K562 (cell line): ENCODE data around the gene DRAXIN. TPM values are rescaled to one million over a fixed set of nuclear protein-coding genes. Genes with fewer than 3 reads are reported as not detected.

Experiments
- ATF3 ChIP-seq, 2 experiments: fragments of 450-650 bp in 1 of 2; sonication (generic) in 1 of 2; formaldehyde crosslinking in 1 of 2; IDR thresholded peaks in 1 of 2; conservative IDR thresholded peaks in 1 of 2; 2 replicates each; pipeline versions ENCODE4 v1.6.1 to v1.8.1; 2016 to 2023; ENCODE audit warnings: mild to moderate bottlenecking in 2 of 2, moderate library complexity in 2 of 2, inconsistent platforms in 1 of 2, missing genetic modification reagents in 1 of 2
- CUX1 ChIP-seq: fragments of 200-800 bp; sonication (Bioruptor generic); IDR thresholded peaks from 2 replicates; pipeline ENCODE4 v1.6.1; 2016; ENCODE audit warnings: missing genetic modification characterization, missing compliant biosample characterization
- E4F1 ChIP-seq: fragments of 250-450 bp; sonication (Bioruptor Pico); IDR thresholded peaks from 2 replicates; pipeline ENCODE4 v1.5.0; 2021; ENCODE audit warnings: mild to moderate bottlenecking, borderline replicate concordance
- ETS2 ChIP-seq: IDR thresholded peaks from 2 replicates; pipeline ENCODE4 v1.6.1; 2016; ENCODE audit warnings: borderline replicate concordance, missing genetic modification characterization, mild to moderate bottlenecking, moderate library complexity, missing compliant biosample characterization; ENCODE audit not compliant: poor library complexity, severe bottlenecking
- GABPA ChIP-seq: fragments of 200-800 bp; sonication (Bioruptor generic); conservative IDR thresholded peaks from 2 replicates; pipeline ENCODE4 v1.6.1; 2016; ENCODE audit warnings: low read depth, missing genetic modification characterization, missing compliant biosample characterization
- KDM5B ChIP-seq: fragments of 200-600 bp; sonication (generic); IDR thresholded peaks from 2 replicates; pipeline ENCODE4 v1.6.1; 2012; ENCODE audit warnings: low read depth, mild to moderate bottlenecking, moderate library complexity, low read length, control low read depth, inconsistent platforms; ENCODE audit not compliant: insufficient replicate concordance
- KLF13 ChIP-seq: fragments of 450-650 bp; IDR thresholded peaks from 2 replicates; pipeline ENCODE4 v1.6.1; 2016; ENCODE audit warnings: missing genetic modification characterization, low read depth, mild to moderate bottlenecking, missing compliant biosample characterization, moderate library complexity, borderline replicate concordance
- NFIX ChIP-seq: fragments of 250-450 bp; sonication (Bioruptor Pico); IDR thresholded peaks from 2 replicates; pipeline ENCODE4 v1.4.0; 2020; ENCODE audit warnings: low read depth, mild to moderate bottlenecking, moderate library complexity
- PCBP1 ChIP-seq: fragments of 200-400 bp; formaldehyde crosslinking; IDR thresholded peaks from 2 replicates; pipeline ENCODE4 v1.6.1; 2018; ENCODE audit warnings: mild to moderate bottlenecking, low read depth, low read length; ENCODE audit not compliant: poor library complexity, severe bottlenecking
- SIRT6 ChIP-seq: IDR thresholded peaks from one replicate; pipeline ENCODE4 v1.6.1; 2012; ENCODE audit warnings: low read depth, mild to moderate bottlenecking, control low read depth, inconsistent platforms, low read length, moderate library complexity
- SMARCA5 ChIP-seq: fragments of 450-650 bp; IDR thresholded peaks from 2 replicates; pipeline ENCODE4 v1.6.1; 2016
- SMARCB1 ChIP-seq: IDR thresholded peaks from 2 replicates; pipeline ENCODE4 v1.6.1; 2011; ENCODE audit warnings: improper control_type of control experiment, low read depth; ENCODE audit not compliant: insufficient read length
- YY1 ChIP-seq, 3 experiments: IDR thresholded peaks; 2 replicates each; pipeline ENCODE4 v1.6.1; 2011; ENCODE audit warnings: low read length in 2 of 3, mild to moderate bottlenecking in 2 of 3, moderate library complexity in 2 of 3, borderline replicate concordance in 1 of 3, control low read depth in 1 of 3, low read depth in 1 of 3; ENCODE audit not compliant: insufficient read depth in 3 of 3, insufficient replicate concordance in 2 of 3, control insufficient read depth in 1 of 3, insufficient read length in 1 of 3; ENCODE audit errors: extremely low read depth in 1 of 3
- ZNF121 ChIP-seq: sonication (generic); formaldehyde crosslinking; conservative IDR thresholded peaks from 2 replicates; pipeline ENCODE4 v1.8.0; 2022; ENCODE audit warnings: missing genetic modification reagents
- polyA plus RNA-seq, 8 experiments: library from polyadenylated mRNA; depleted of rRNA in 4 of 8; stranded (reverse) in 5 of 8; unstranded in 3 of 8; fragments of >200 nt; fragmentation: Nextera tagmentation in 2 of 8; fragmentation: Illumina TruSeq in 1 of 8; extraction: Ambion mirVana in 2 of 8; extraction: Trizol in 1 of 8; gene quantifications; 2 replicates each; pipeline versions ENCODE4 v1.2.1 to v1.2.3, GENCODE V29; 2011 to 2014; ENCODE audit warnings: inconsistent platforms in 1 of 8, missing spikeins in 1 of 8
- total RNA-seq, 7 experiments: library from RNA; depleted of rRNA in 6 of 7; stranded (reverse); fragments of >200 nt in 6 of 7; fragmentation: Illumina TruSeq in 2 of 7; extraction: Trizol in 2 of 7; gene quantifications; 2 replicates each; pipeline versions ENCODE4 v1.2.1 to v1.2.3, GENCODE V29; 2011 to 2021; ENCODE audit warnings: low replicate concordance in 1 of 7

The DRAXIN gene
- total and polyA plus RNA-seq, 9 of the 15 experiments (the other 6 are each of a cell fraction or from before 2014, with no cell fraction given) = 0.01 to 0.04 (median 0.01) TPM; not detected in 6

GRCh38 chr1:11681071-11681771 lies 10.3 kb upstream of the DRAXIN start, which contains the start of gene MAD2L2 (continued):
- TF ChIP-seq ETS2 (tag) = no peak
- peak; percentile 82 for TF ChIP-seq GABPA (tag)
- peak; percentile 82; the same call in 1 of the 2 replicates for TF ChIP-seq KLF13
- TF ChIP-seq SIRT6 = no peak
- no peak for TF ChIP-seq NFIX (CRISPR knock-in tag)
- no peak for TF ChIP-seq CUX1 (CRISPR knock-in tag)
- TF ChIP-seq ATF3 (IDR thresholded peaks at IDR 0.05) = peak; percentile 39; the same call in 1 of the 2 replicates
- no peak for TF ChIP-seq ATF3 (CRISPR knock-in tag; conservative IDR thresholded peaks at IDR 0.05)
- TF ChIP-seq KDM5B = peak; percentile 80
- no peak for TF ChIP-seq ZNF121 (CRISPR knock-in tag)
- TF ChIP-seq PCBP1 = peak; percentile 93
- no peak for TF ChIP-seq SMARCA5
- no peak for TF ChIP-seq E4F1
- peak in 2 of 3 experiments; percentile 45 to 72 for TF ChIP-seq YY1 (IDR thresholded peaks at IDR 0.05; ENCODE audit: borderline replicate concordance in 1 of 3, control insufficient read depth in 1 of 3, extremely low read depth in 1 of 3, insufficient read depth in 3 of 3, insufficient read length in 1 of 3, insufficient replicate concordance in 2 of 3, low read depth in 1 of 3, low read length in 2 of 3)
- no peak for TF ChIP-seq SMARCB1
